Esophagus squamous epithelium (tissue), 4 donors: Measurements from ENCODE around the gene TBRG4.

Experiments used
- POLR2A ChIP-seq, 4 donors: fragments of 450-650 bp; IDR thresholded peaks; one replicate each; pipeline ENCODE4 v1.6.1; 2017; ENCODE audit warnings: antibody characterized with exemption in 4 of 4, mild to moderate bottlenecking in 4 of 4, moderate library complexity in 3 of 4
- TF ChIP-seq, protein P1 (sequence below), 6 experiments: fragments of 450-650 bp in 4 of 6; fragments of 200-600 bp in 2 of 6; sonication (generic) in 2 of 6; IDR thresholded peaks; one replicate each; pipeline ENCODE4 v1.5.1; 2016 to 2019; ENCODE audit warnings: antibody characterized with exemption in 6 of 6, mild to moderate bottlenecking in 4 of 6, moderate library complexity in 4 of 6

DNA sequence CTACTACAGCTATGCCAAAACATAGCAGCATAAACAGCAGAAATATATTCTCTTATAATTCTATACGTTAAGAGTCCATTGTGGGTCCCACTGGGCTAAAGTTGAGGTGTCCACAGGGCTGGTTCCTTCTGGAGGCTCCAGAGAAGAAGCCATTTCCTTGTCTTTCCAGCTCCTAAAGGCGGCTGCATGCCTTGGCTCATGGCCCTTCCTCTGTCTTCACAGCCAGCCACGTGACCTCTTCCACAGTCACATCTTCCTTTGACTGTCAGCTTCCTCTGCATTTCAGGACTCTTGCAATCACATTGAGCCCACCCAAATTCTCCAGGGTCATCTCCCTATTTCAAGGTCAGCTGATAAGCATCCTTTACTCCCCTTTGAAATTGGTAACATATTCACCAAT, 40.0 kb downstream of the TBRG4 start:
- TF ChIP-seq, protein P1, sequence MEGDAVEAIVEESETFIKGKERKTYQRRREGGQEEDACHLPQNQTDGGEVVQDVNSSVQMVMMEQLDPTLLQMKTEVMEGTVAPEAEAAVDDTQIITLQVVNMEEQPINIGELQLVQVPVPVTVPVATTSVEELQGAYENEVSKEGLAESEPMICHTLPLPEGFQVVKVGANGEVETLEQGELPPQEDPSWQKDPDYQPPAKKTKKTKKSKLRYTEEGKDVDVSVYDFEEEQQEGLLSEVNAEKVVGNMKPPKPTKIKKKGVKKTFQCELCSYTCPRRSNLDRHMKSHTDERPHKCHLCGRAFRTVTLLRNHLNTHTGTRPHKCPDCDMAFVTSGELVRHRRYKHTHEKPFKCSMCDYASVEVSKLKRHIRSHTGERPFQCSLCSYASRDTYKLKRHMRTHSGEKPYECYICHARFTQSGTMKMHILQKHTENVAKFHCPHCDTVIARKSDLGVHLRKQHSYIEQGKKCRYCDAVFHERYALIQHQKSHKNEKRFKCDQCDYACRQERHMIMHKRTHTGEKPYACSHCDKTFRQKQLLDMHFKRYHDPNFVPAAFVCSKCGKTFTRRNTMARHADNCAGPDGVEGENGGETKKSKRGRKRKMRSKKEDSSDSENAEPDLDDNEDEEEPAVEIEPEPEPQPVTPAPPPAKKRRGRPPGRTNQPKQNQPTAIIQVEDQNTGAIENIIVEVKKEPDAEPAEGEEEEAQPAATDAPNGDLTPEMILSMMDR (IDR thresholded peaks at IDR 0.05): no peak
- TF ChIP-seq POLR2A (IDR thresholded peaks at IDR 0.05): no peak
